Activated T-cell treated with anti-CD3 and anti-CD28 coated beads, Interleukin-2, amount 50 U/mL, for 24 hours (primary cell): ENCODE results near the gene CLPTM1.
A peak's percentile ranks its signal among the peaks of the same experiment; 100 is the strongest.
"Not testable (repeated sequence)": the region's sequence is repeated elsewhere in the genome, so short reads cannot be mapped to it uniquely, and the experiment has no call there.

Experiments used
- DNase-seq: peaks from one replicate; pipeline ENCODE4 v3.0.0-alpha.2; 2020
- H3K27ac Mint-ChIP-seq: 2 replicates; pipeline ENCODE4 v1.8.0; 2020; ENCODE audit warnings: mild to moderate bottlenecking, mixed read lengths
- H3K27me3 Mint-ChIP-seq: 2 replicates; pipeline ENCODE4 v1.8.0; 2020; ENCODE audit warnings: mixed read lengths
- H3K36me3 Mint-ChIP-seq: 2 replicates; pipeline ENCODE4 v1.8.0; 2020; ENCODE audit warnings: low read depth, mixed read lengths
- H3K4me1 Mint-ChIP-seq: 2 replicates; pipeline ENCODE4 v1.8.0; 2020; ENCODE audit warnings: low read depth, mixed read lengths
- H3K4me3 Mint-ChIP-seq: 2 replicates; pipeline ENCODE4 v1.8.0; 2020; ENCODE audit warnings: mild to moderate bottlenecking, moderate library complexity, mixed read lengths
- H3K9me3 Mint-ChIP-seq: 2 replicates; pipeline ENCODE4 v1.8.0; 2020; ENCODE audit warnings: mixed read lengths

The CLPTM1 gene

GRCh38 chr19:44926245-44927077 lies 28.7 kb upstream of the CLPTM1 start:
- H3K4me1 Mint-ChIP-seq, H3K9me3 Mint-ChIP-seq, DNase-seq, H3K36me3 Mint-ChIP-seq, H3K27ac Mint-ChIP-seq: not testable (repeated sequence)
- Mint-ChIP-seq H3K27me3 (peaks cover 27% of the 10 kb centered on the region), H3K4me3 (peak overlapping the region; percentile 38)

GRCh38 chr19:44927746-44928145 lies 27.4 kb upstream of the CLPTM1 start:
- Mint-ChIP-seq H3K4me3 (no peak overlapping the region), H3K4me1 (peaks cover 5% of the 10 kb centered on the region), H3K27ac (no peak overlapping the region), H3K27me3 (peaks cover 27% of the 10 kb centered on the region), H3K9me3 (no peaks in the 10 kb centered on the region), H3K36me3 (no peaks in the 10 kb centered on the region)
- no peak for DNase-seq

DNA sequence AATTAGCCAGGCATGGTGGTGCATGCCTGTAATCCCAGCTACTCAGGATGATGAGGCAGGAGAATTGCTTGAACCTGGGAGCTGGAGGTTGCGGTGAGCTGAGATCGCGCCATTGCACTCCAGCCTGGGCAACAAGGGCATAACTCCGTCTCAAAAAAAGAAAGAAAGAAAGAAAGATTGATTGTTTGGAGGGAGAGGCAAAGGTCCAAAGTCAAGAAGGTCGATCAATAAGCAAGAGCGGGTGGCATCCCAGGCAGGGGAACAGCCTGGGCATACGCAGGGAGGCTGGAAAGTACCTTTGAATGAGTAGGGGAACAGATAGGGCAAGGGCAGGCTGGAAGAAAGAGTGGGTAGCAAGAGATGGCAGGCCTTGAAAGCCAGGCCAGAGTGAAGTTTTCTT lies 25.1 kb upstream of the CLPTM1 start:
- no peak overlapping the region for H3K27ac Mint-ChIP-seq
- no peaks in the 10 kb centered on the region for H3K36me3 Mint-ChIP-seq
- H3K9me3 Mint-ChIP-seq = no peaks in the 10 kb centered on the region
- peaks cover 5% of the 10 kb centered on the region for H3K4me1 Mint-ChIP-seq
- H3K4me3 Mint-ChIP-seq = no peak overlapping the region
- peaks cover 26% of the 10 kb centered on the region for H3K27me3 Mint-ChIP-seq
- DNase-seq = no peak

DNA sequence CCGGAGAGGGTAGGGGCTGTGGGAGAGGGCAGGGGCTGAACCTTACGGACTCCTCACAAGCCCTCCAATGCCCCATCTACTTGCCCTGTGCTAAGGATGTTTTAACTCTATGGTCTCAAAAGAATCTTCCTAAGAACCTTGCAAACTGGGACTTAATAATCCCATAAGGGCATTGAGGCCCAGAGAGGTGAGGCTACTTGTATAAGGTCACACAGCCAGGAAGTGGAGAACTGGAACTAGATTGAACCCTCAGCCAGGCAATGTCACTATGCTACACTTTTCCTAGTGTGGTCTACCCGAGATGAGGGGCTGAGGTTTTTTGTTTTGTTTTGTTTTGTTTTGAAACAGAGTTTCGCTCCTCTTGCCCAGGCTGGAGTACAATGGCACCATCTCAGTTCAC lies 23.6 kb upstream of the CLPTM1 start:
- DNase-seq = no peak
- Mint-ChIP-seq H3K9me3 (no peaks in the 10 kb centered on the region), H3K4me1 (peaks cover 5% of the 10 kb centered on the region), H3K27ac (no peak overlapping the region), H3K4me3 (no peak overlapping the region), H3K27me3 (peaks cover 11% of the 10 kb centered on the region), H3K36me3 (no peaks in the 10 kb centered on the region)

- Mint-ChIP-seq H3K36me3 (no peaks in the 10 kb centered on the region), H3K27ac (no peak overlapping the region), H3K4me3 (no peak overlapping the region), H3K27me3 (no peaks in the 10 kb centered on the region), H3K4me1 (no peaks in the 10 kb centered on the region), H3K9me3 (no peaks in the 10 kb centered on the region)
- DNase-seq = no peak
Measured at GRCh38 chr19:44939668-44940067, 15.5 kb upstream of the CLPTM1 start.

GRCh38 chr19:44942067-44942571 lies 13.1 kb upstream of the CLPTM1 start, which contains the start of gene APOC4:
APOC4 (plus strand) TSS chr19:44942237; CDS start chr19:44942278, 41 bp downstream.
- Mint-ChIP-seq H3K4me1 (no peaks in the 10 kb centered on the region), H3K27me3 (no peaks in the 10 kb centered on the region), H3K36me3 (no peaks in the 10 kb centered on the region), H3K4me3 (no peak within 1 kb of the TSS), H3K27ac (no peak within 1 kb of the TSS), H3K9me3 (no peaks in the 10 kb centered on the region)
- DNase-seq = no peak

- H3K36me3 Mint-ChIP-seq = no peaks in the 10 kb centered on the region
- H3K4me3 Mint-ChIP-seq = no peak overlapping the region
- no peak for DNase-seq
Measured at GRCh38 chr19:44943801-44944249, 11.4 kb upstream of the CLPTM1 start.

DNA sequence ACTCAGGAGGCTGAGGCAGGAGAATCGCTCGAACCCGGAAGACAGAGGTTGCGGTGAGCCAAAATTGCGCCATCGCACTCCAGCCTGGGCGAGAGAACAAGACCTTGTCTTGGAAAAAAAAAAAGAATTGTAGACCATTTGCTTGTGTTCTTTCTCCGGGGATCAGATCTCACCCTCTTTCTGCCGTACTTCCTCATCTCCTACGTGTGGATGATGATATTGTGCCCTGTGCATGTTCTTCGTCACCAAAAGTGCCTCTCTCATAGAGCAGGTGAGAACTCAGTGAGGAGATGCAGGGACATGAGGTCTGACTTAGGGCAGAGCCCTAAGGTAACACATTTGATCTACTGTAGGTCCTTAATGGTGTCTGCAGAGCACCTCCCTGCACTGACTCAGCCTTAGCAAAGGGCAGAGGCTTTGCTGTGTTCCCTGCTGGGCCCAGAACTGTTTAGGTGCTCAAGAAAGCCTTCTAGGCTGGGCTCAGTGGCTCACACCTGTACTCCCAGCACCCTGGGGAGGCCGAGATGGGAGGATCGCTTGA lies 8.1 kb upstream of the CLPTM1 start:
- Mint-ChIP-seq H3K4me3 (no peak overlapping the region), H3K27me3 (no peaks in the 10 kb centered on the region), H3K9me3 (no peaks in the 10 kb centered on the region), H3K27ac (no peak overlapping the region), H3K4me1 (no peaks in the 10 kb centered on the region), H3K36me3 (peaks cover 5% of the 10 kb centered on the region)
- DNase-seq = no peak

More at GRCh38 chr19:44943801-44944249, 11.4 kb upstream of the CLPTM1 start:
- Mint-ChIP-seq H3K27me3 (no peaks in the 10 kb centered on the region), H3K4me1 (no peaks in the 10 kb centered on the region), H3K27ac (no peak overlapping the region), H3K9me3 (no peaks in the 10 kb centered on the region)

- Mint-ChIP-seq H3K36me3 (peaks cover 5% of the 10 kb centered on the region), H3K4me3 (no peak overlapping the region), H3K9me3 (no peaks in the 10 kb centered on the region), H3K4me1 (no peaks in the 10 kb centered on the region), H3K27me3 (no peaks in the 10 kb centered on the region), H3K27ac (peak overlapping the region; percentile 37)
- DNase-seq = no peak
Measured at GRCh38 chr19:44948237-44948636, 6.9 kb upstream of the CLPTM1 start.

- Mint-ChIP-seq H3K9me3 (no peaks in the 10 kb centered on the region), H3K36me3 (peaks cover 5% of the 10 kb centered on the region), H3K27me3 (no peaks in the 10 kb centered on the region), H3K4me1 (peaks cover 5% of the 10 kb centered on the region), H3K27ac (no peak overlapping the region), H3K4me3 (no peak overlapping the region)
- no peak for DNase-seq
Measured at GRCh38 chr19:44948763-44949374, 6.3 kb upstream of the CLPTM1 start.

- Mint-ChIP-seq H3K36me3 (peaks cover 7% of the 10 kb centered on the region), H3K4me3 (no peak overlapping the region), H3K9me3 (no peaks in the 10 kb centered on the region), H3K4me1 (peaks cover 8% of the 10 kb centered on the region), H3K27me3 (no peaks in the 10 kb centered on the region), H3K27ac (no peak overlapping the region)
- DNase-seq = no peak
Measured at GRCh38 chr19:44949550-44949949, 5.6 kb upstream of the CLPTM1 start.

DNA sequence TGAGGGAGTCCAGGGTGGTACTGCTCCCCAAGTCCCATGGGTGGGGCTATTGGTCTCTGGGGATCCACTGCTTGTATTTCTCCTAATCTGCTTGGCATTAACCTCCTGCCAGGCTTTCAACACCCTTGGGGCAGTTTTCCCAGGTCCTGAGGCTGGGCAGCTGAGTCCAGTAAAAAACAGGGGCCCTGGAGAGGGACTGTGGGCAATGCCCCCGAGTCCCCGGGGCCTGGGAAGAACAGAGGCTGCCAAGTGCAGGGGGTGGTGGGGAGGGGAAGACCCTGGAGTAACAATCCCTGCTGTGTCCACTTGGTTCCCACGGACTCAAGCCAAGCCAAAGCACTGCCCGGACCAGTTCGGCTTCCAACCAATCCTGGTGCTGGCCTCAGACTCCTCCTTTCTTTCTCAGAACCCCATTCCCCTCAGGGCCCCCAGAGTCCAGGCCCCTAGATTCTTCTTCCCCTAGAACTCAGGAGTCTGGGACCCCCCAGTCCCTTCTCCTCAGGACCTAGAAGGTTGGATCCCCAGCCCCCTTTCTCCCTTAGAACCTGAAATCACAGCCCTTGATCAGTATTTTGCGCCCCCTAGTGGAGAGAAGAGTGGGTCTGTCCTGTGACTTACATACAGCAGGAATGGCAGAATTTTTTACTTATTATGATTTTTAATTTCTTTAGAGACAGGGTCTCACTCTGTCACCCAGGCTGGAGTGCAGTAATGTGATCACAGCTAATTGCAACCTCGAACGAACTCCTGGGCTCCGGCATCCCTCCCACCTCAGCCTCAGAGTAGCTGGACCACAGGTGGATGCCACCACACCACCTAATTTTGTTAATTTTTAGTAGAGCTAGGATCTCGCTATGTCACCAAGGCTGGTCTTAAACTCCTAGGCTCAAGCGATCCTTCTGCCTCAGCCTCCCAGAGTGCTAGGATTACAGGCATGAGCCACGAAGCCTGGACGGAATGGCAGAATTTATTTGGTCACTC lies 3.7 kb upstream of the CLPTM1 start:
- Mint-ChIP-seq H3K36me3 (peaks cover 18% of the 10 kb centered on the region), H3K4me3 (no peak overlapping the region), H3K27ac (no peak overlapping the region), H3K27me3 (no peaks in the 10 kb centered on the region), H3K9me3 (no peaks in the 10 kb centered on the region), H3K4me1 (peaks cover 18% of the 10 kb centered on the region)
- peak; percentile 57 for DNase-seq

DNA sequence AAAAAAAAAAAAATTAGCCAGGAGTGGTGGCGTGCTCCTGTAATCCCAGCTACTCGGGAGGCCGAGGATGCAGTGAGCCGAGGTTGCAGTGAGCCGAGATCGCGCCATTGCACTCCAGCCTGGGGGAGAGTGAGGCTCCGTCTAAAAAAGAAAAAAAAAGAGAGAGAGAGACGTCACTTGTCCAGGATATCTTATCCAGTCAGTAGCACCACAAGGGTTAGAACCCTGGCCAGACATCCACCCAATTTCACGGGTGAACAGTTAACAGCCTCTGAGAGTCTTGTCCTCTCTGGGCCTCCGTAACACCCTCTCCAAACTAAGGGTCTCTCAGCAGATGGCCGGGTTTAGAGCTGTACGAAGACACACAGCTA lies 917 bp upstream of the CLPTM1 start:
- H3K4me1 Mint-ChIP-seq = peaks cover 41% of the 10 kb centered on the region
- H3K27me3 Mint-ChIP-seq = no peaks in the 10 kb centered on the region
- H3K27ac Mint-ChIP-seq = peak overlapping the region; percentile 99
- peak overlapping the region; percentile 93 for H3K4me3 Mint-ChIP-seq
- peaks cover 18% of the 10 kb centered on the region for H3K36me3 Mint-ChIP-seq
- H3K9me3 Mint-ChIP-seq = no peaks in the 10 kb centered on the region
- no peak for DNase-seq
